NCI-H526 treated with DMSO at 0.1 percent for 48 hours (cell line): ENCODE results near the gene FGD2.

Source experiments
- DNase-seq: peaks from one replicate; lab custom pipeline; 2025; lab: John Stamatoyannopoulos, UW

Gene FGD2

GRCh38 chr6:36970892-36971842 lies 34.3 kb upstream of the FGD2 start:
- DNase-seq, result no peak

GRCh38 chr6:36971921-36972673 lies 33.4 kb upstream of the FGD2 start:
- DNase-seq, result no peak

GRCh38 chr6:36973190-36973589 lies 32.3 kb upstream of the FGD2 start:
- DNase-seq, result no peak

- no peak for DNase-seq
These were observed 31.8 kb upstream of the FGD2 start for GRCh38 chr6:36973647-36974046.

GRCh38 chr6:36975231-36976006 lies 30.0 kb upstream of the FGD2 start:
- DNase-seq, result no peak

- DNase-seq, result no peak
These were observed 29.5 kb upstream of the FGD2 start for GRCh38 chr6:36976007-36976264.

- DNase-seq, result no peak
These were observed 28.9 kb upstream of the FGD2 start for GRCh38 chr6:36976509-36976908.

GRCh38 chr6:36976931-36977330 lies 28.5 kb upstream of the FGD2 start:
- no peak for DNase-seq

- no peak for DNase-seq
These were observed 27.9 kb upstream of the FGD2 start for GRCh38 chr6:36977470-36977941.

GRCh38 chr6:36978421-36979346 lies 26.8 kb upstream of the FGD2 start:
- DNase-seq, result no peak

GRCh38 chr6:36979347-36979742 lies 26.1 kb upstream of the FGD2 start:
- DNase-seq, result no peak

GRCh38 chr6:36980129-36980528 lies 25.3 kb upstream of the FGD2 start:
- no peak for DNase-seq

GRCh38 chr6:36980876-36981619 lies 24.4 kb upstream of the FGD2 start:
- DNase-seq, result no peak

GRCh38 chr6:36983538-36983937 lies 21.9 kb upstream of the FGD2 start:
- no peak for DNase-seq

GRCh38 chr6:36984581-36985416 lies 20.7 kb upstream of the FGD2 start:
- no peak for DNase-seq

GRCh38 chr6:36985417-36985807 lies 20.0 kb upstream of the FGD2 start:
- no peak for DNase-seq

- DNase-seq, result peak; percentile 83
These were observed 19.4 kb upstream of the FGD2 start, which contains the start of gene MTCH1 for GRCh38 chr6:36985808-36986703. Gene MTCH1, minus strand, starts transcription at chr6:36986196. Its CDS starts 23 bp downstream, at chr6:36986173.

- no peak for DNase-seq
These were observed 18.8 kb upstream of the FGD2 start for GRCh38 chr6:36986704-36987047.

GRCh38 chr6:36989264-36989663 lies 16.2 kb upstream of the FGD2 start:
- DNase-seq, result no peak
